Stimulated activated CD4-positive, alpha-beta T cell treated with anti-CD3 and anti-CD28 coated beads, Interleukin-1b, Interleukin-23, amount 100 ng/mL, for 48 hours (primary cell): ENCODE data around the gene PYROXD2.
"Not testable (repeated sequence)": the region's sequence is repeated elsewhere in the genome, so short reads cannot be mapped to it uniquely, and the experiment has no call there.

Experiments
- DNase-seq: peaks from one replicate; pipeline ENCODE4 v3.0.0-alpha.2; 2020

Gene PYROXD2

GRCh38 chr10:98389398-98389797 is 25.6 kb downstream of the PYROXD2 start:
- no peak for DNase-seq

- DNase-seq = no peak
Measured at GRCh38 chr10:98388101-98388655, 26.8 kb downstream of the PYROXD2 start.

- no peak for DNase-seq
Measured at GRCh38 chr10:98384531-98385133, 30.4 kb downstream of the PYROXD2 start.

- no peak for DNase-seq
Measured at GRCh38 chr10:98383869-98384268, 31.1 kb downstream of the PYROXD2 start.

GRCh38 chr10:98383134-98383667 is 31.8 kb downstream of the PYROXD2 start:
- not testable (repeated sequence) for DNase-seq

- no peak for DNase-seq
Measured at GRCh38 chr10:98382691-98383101, 32.3 kb downstream of the PYROXD2 start.

- DNase-seq = no peak
Measured at GRCh38 chr10:98380493-98381339, 34.3 kb downstream of the PYROXD2 start.

- no peak for DNase-seq
Measured at GRCh38 chr10:98378722-98379121, 36.3 kb downstream of the PYROXD2 start.

- DNase-seq = no peak
Measured at GRCh38 chr10:98377536-98377935, 37.4 kb downstream of the PYROXD2 start.

GRCh38 chr10:98377001-98377400 is 38.0 kb downstream of the PYROXD2 start:
- no peak for DNase-seq

- DNase-seq = no peak
Measured at GRCh38 chr10:98376485-98376884, 38.5 kb downstream of the PYROXD2 start.

- DNase-seq = no peak
Measured at GRCh38 chr10:98374217-98374985, 40.6 kb downstream of the PYROXD2 start.

GRCh38 chr10:98373260-98374040 is 41.5 kb downstream of the PYROXD2 start:
- DNase-seq = no peak

- no peak for DNase-seq
Measured at GRCh38 chr10:98370831-98371820, 43.9 kb downstream of the PYROXD2 start.

GRCh38 chr10:98369801-98370200 is 45.2 kb downstream of the PYROXD2 start:
- DNase-seq = no peak

GRCh38 chr10:98368644-98369043 is 46.3 kb downstream of the PYROXD2 start:
- DNase-seq = no peak

- DNase-seq = no peak
Measured at GRCh38 chr10:98367604-98368451, 47.2 kb downstream of the PYROXD2 start.

GRCh38 chr10:98366062-98366530 is 48.9 kb downstream of the PYROXD2 start:
- no peak for DNase-seq

- no peak for DNase-seq
Measured at GRCh38 chr10:98365406-98366061, 49.4 kb downstream of the PYROXD2 start.
